HG02840 (cell line): ENCODE results near the gene SDC3.
"Not testable (repeated sequence)": the region's sequence is repeated elsewhere in the genome, so short reads cannot be mapped to it uniquely, and the experiment has no call there.

Experiments used
- ATAC-seq: cut with Tn5 transposase; IDR thresholded peaks from one replicate; pipeline ENCODE4 v1.9.1; 2021; ENCODE audit warnings: mild to moderate bottlenecking, moderate library complexity, moderate number of reproducible peaks; ENCODE audit not compliant: unreplicated experiment, low FRiP score

The SDC3 gene, protein sequence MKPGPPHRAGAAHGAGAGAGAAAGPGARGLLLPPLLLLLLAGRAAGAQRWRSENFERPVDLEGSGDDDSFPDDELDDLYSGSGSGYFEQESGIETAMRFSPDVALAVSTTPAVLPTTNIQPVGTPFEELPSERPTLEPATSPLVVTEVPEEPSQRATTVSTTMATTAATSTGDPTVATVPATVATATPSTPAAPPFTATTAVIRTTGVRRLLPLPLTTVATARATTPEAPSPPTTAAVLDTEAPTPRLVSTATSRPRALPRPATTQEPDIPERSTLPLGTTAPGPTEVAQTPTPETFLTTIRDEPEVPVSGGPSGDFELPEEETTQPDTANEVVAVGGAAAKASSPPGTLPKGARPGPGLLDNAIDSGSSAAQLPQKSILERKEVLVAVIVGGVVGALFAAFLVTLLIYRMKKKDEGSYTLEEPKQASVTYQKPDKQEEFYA

DNA sequence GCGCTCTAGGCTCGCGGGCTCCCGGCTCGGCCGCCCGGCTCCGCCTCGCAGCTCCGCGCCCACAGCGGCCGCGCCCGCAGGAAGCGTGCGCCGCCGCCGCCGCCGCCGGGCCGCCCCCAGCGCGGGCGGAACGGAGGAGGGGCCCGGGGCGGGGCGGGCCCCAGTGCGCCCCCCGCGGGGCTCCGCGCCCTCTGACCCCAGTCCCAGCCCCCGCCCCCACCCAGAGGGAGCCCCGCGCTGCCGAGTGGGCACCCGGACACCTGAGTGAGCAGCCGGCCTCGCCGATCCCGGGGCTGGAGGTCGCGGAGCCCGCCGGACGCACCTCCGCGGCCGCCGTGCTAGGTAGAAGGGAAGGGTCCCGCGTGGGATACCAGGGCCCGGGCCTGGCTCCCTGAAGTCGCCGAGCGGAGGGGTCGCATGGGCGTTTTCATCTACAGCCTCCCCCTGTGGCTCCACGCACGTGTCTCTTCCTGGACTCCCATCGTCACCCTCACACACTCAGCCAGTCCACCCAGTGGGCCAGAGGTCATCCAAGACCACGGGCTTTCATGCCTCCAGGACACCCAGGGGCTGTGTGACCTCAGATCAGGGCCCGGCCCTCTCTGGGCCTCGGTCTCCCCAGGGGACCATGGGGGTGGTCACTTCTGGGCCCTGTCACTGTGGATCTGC lies at the start of gene SDC3:
Gene SDC3 (minus strand): TSS at position 63 of the 669 bp plus-strand sequence. CDS start 172 bp downstream, outside the sequence.
- ATAC-seq, result no peak

GRCh38 chr1:30957560-30958222 lies 49.1 kb upstream of the SDC3 start:
- no peak for ATAC-seq

DNA sequence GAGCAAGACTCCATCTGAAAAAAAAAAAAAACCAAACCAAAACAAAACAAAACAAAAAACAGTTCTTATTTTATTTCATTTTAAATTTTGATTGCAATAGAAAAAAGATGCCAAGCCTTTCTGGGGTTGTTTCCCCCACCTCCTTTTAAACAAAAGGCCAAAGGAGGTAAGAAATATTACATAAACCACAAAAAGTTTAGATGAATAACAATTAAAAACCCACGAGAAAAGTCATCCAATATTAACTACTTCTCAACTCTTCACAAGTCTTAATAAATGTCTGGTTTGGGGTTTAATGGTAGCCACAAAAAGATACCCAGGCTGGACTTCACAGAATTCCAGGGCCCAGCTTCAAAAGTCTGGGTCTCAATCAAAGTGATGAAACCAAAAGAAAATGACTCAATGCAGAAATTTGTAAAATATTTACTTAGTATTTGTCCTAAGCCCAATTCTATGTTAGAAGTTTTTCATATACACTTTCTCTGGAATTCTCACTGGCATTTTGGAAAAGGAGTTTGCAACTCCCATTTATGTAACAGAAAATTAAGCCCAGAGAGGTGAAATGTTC lies 47.0 kb upstream of the SDC3 start:
- no peak for ATAC-seq

DNA sequence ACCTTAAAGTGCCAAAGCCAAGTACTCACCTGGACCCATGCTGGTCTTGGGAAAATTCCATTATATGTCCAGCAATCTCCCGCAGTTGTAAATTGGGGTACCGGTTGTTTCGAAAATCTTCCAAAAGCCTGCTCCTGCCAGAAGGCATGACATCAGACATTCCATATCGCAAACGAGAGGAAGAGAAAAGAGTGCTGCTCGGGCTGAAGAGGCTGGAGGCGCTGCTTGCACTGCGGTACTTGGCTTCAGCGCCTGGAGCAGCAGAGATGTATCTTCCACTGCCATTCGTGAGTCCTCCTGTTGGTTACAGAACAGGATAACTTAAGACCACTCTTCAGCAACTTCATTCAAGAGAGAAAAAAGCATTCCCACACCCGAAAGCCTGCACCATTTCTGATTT lies 45.1 kb upstream of the SDC3 start:
- no peak for ATAC-seq

- ATAC-seq, result no peak
Measured at GRCh38 chr1:30952098-30952497, 43.5 kb upstream of the SDC3 start.

DNA sequence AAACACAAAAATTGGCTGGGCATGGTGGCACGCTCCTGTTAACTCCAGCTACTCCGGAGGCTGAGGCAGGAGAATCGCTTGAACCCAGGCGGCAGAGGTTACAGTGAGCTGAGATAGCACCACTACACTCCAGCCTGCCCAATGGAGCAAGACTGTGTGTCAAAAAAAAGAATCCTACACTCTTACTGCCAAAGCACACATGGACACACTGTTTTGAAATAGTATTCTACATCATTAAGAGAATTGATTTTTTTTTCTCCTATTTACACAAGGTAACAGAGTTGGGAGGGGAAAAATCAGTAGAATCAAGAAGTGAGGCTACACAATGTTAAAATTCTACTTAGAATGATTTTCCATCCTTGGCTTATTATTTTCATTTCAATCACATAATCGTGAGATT lies 42.1 kb upstream of the SDC3 start:
- ATAC-seq, result no peak

DNA sequence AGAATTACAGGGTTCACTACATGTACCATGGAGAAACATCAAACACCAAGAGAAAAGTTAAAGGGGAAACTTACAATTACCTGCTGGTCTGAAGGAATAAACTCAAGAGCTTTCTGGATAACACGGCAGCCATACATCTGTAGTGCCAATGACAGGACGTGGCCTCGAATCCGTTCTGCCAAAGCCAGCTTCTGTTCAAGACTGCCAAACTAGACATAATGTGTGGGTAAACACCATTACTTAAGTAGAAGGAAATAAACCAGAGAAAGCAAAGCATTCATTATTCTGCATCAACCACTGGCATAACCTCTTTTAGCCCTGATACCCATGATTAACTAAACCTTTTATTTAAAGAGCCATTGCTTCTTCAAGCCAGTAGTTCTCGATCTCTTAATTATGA lies 41.5 kb upstream of the SDC3 start:
- ATAC-seq, result no peak

DNA sequence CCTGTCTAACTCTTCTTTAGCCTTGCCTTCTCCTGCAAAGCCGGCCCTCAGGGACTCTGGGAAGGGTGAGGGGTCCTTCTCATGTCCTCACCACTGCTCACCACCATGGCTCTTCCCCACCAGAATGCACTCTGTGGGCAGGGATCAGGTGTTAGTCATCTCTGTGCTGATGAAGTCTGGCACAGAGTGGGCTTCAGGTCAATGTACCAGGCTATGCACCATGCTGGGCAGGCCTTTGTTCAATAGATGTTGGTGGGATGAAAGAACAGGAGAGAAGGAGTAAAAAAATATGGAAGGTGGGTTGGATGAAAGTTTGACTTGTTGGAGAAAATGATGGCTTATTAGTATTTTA lies 40.9 kb upstream of the SDC3 start:
- not testable (repeated sequence) for ATAC-seq

DNA sequence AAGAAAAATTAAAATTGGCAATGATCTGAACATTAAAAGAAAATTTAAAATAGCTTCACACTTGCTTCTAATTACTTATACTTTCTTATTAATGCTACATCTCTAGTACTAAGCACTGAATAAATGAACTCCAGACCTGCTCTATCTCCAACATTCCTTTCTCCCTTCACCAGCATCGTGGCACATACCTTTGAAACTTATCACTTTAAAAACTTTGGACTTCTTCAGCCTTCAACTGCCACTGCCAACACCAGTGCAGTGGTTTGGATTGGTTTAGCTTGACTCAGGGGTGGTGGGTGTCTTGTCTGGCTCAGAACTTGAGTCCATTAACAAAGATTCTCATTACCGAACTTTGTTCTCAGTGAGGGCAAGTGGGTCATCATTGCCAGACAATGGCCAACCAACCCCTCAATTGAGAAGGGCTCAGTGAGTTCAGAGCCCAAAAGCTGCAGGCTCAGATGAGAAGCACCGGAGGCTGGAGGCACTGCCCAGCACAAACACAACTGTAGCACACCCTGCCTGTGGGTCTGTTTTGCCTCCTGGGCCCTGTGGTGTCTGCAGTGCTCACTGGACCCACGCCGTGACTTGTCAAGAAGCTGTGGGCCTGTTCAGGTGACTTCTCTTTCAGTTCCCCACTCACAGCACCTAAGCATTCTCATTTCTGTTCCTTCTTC lies 40.4 kb upstream of the SDC3 start:
- not testable (repeated sequence) for ATAC-seq

DNA sequence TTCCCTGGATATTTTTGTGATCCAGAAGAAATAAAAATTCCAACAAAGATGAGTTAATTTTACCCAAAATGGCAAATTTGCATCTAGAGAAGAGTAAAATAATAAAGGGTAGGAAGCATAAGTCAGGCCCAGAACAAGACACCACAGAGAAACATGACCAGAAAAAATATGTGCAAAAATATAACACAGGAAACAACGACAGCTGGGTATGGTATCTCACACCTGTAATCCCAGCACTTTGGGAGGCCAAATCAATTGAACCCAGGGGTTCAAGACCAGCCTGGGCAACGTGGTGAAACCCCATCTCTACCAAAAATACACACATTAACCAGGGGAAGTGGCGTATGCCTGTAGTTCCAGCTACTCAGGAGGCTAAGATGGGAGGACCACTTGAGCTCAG lies 39.7 kb upstream of the SDC3 start:
- no peak for ATAC-seq

DNA sequence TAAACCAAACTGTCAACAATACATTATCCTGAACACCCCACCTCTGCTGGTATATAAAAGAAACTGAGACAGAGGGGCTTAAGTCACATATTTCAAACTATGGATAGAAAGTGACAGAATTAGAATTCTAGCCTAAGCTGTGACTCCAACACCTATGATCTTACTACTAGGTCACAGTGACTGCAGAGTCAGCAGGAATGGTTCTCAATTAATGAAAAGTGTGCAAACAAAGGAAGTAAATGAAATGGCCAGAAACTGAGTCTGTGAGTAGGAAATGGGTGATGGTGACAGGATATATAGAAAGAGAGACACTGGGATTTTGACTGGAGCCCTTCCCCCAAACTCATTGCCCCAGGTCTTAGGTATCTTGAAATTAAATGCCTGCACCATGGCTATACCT lies 38.7 kb upstream of the SDC3 start:
- ATAC-seq, result no peak

- no peak for ATAC-seq
Measured at GRCh38 chr1:30942326-30942963, 33.9 kb upstream of the SDC3 start.

DNA sequence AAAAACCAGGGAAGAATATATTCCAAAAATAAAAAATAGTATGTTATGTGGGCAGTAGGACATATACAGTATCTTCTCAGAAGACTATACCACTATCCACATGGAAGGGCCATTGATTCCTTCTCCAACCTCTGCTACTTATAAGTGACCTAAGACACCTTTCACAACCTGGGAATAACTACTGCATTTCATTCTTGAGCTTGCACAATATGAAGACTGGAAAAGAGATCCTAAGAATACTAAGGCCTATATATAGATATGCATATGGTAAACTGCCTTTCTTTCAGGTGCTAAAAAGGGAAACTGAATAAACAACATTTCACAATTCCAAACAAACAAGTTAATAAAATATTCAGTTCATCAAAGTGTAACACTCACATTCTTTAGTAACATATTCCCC lies 32.0 kb upstream of the SDC3 start:
- ATAC-seq, result no peak

DNA sequence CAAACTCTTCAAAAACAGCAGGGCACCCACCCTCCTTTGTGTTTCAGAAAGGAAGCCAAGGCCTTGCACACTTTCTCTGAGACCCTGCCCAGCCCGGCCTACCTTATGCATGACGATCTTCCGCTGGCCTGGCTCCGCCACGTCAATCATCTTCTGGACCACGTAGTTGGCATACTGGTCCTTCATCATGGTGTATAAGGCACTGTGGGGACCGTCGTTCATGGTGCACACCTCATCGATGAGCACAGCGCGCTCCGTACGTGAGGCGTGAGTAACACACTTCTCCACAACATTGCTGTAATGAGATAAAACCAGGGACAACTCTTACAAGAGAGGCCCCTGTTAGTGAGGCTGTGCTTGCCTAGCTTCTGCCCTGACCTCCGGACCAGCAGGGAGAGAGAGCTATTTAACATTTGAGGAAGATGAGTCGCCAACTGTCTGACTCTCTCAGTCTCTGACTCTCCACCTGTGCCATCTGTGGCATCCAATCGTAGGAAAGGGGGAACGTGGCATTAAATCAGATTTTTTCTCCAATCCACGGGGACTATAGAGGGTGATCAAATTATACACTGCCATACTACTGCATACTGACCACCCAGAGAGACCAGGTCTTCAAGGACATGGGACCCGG lies 28.1 kb upstream of the SDC3 start:
- ATAC-seq, result no peak

GRCh38 chr1:30935758-30936157 lies 27.2 kb upstream of the SDC3 start:
- not testable (repeated sequence) for ATAC-seq

GRCh38 chr1:30934613-30935012 lies 26.1 kb upstream of the SDC3 start:
- ATAC-seq, result no peak

DNA sequence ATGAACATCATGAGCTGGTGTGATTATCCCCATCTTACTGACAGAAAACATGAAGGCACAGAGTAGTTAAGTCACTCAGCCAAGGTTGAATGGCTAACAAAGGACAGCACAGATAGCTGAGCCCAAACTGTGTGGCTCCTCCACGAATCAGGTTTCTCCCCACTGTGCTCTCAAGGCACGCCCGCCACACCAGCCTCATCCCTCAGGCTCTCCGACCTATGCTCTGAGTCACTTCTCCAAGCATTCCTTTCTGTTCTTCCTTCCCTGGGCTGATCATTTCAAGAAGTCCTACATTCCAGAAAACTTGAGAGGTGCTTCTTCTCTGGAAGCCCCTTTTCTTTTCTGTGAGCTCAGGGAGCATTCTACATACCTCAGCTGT lies 25.3 kb upstream of the SDC3 start:
- no peak for ATAC-seq

DNA sequence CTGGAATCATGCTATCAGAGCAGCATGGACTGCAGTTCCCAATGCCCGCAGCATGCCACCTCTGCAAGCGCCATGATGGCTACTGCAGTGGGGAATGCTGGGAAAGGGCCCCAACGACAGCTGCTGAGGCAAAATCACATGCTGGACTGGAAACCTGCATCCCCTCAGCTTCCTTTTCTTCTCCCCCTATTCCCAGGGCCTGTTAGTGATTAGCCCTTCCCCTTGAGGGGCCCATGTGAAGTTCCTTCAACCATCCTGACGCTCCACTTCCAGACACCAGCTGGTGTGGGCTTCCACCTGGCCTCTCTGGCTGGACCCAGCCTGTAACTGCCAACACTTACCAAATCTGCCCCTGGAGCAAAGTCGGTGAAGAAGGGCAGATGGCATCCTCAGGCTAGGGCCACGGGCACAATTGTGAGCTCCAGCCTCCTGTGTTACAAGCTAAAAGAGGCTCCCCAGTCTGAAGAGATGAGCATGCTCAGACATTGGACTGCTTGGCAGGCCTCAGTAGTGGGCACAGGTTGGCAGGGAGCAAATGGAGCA lies 22.1 kb upstream of the SDC3 start:
- ATAC-seq, result no peak

DNA sequence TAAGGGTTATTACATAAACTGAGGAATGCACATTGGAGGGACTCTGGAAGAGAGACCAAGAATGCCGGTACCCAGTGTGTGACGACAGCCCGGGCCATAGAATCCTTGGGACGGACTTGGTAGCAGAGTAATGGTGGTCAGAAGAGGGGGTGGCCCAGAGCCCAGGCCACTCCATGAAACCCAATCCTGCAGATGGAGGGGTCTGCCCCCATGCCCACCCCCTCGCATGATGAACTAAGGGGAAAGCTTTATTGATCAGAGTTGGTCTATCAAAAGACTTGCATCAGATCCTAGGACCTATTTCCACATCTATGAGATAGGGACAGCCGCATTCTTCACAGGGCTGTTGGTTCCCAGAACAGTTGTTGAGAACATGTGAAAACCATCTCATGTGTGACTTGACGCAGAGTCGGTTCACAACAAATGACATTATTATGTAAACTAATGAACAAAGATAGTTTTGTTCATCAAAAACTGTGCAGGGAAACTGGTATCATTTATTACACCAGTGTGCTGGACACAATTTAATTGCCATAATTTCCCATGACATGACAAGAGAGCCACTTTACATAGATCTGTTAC lies 21.5 kb upstream of the SDC3 start:
- no peak for ATAC-seq
